HG03354 (cell line): ENCODE results near the gene PTCD2.

ENCODE experiments used
- ATAC-seq: cut with Tn5 transposase; IDR thresholded peaks from one replicate; pipeline ENCODE4 v1.9.1; 2021; ENCODE audit warnings: mild to moderate bottlenecking; ENCODE audit not compliant: unreplicated experiment, poor library complexity, severe bottlenecking

PTCD2 gene

GRCh38 chr5:72330712-72331111 lies 10.5 kb downstream of the PTCD2 start:
- ATAC-seq = no peak

GRCh38 chr5:72337159-72337558 lies 17.0 kb downstream of the PTCD2 start:
- no peak for ATAC-seq

GRCh38 chr5:72338689-72339209 lies 18.6 kb downstream of the PTCD2 start:
- no peak for ATAC-seq

GRCh38 chr5:72346398-72346797 lies 26.2 kb downstream of the PTCD2 start:
- no peak for ATAC-seq

GRCh38 chr5:72347801-72348308 lies 27.7 kb downstream of the PTCD2 start:
- no peak for ATAC-seq

- no peak for ATAC-seq
Observed at GRCh38 chr5:72351376-72351775, 31.2 kb downstream of the PTCD2 start.

- ATAC-seq = no peak
Observed at GRCh38 chr5:72352616-72353015, 32.4 kb downstream of the PTCD2 start.

GRCh38 chr5:72353046-72353445 lies 32.9 kb downstream of the PTCD2 start:
- no peak for ATAC-seq

GRCh38 chr5:72355706-72356299 lies 35.6 kb downstream of the PTCD2 start:
- ATAC-seq = no peak

GRCh38 chr5:72356361-72356760 lies 36.2 kb downstream of the PTCD2 start:
- no peak for ATAC-seq

GRCh38 chr5:72358925-72359324 lies 38.8 kb downstream of the PTCD2 start:
- ATAC-seq = no peak

- no peak for ATAC-seq
Observed at GRCh38 chr5:72359886-72360285, 39.7 kb downstream of the PTCD2 start.

GRCh38 chr5:72363166-72363802 lies 43.1 kb downstream of the PTCD2 start:
- ATAC-seq = no peak

- no peak for ATAC-seq
Observed at GRCh38 chr5:72364171-72364570, 44.0 kb downstream of the PTCD2 start.

GRCh38 chr5:72364951-72365350 lies 44.8 kb downstream of the PTCD2 start:
- no peak for ATAC-seq

GRCh38 chr5:72366324-72366976 lies 46.3 kb downstream of the PTCD2 start:
- ATAC-seq = peak; percentile 87

GRCh38 chr5:72368271-72368670 lies 48.1 kb downstream of the PTCD2 start:
- no peak for ATAC-seq

GRCh38 chr5:72369301-72369700 lies 49.1 kb downstream of the PTCD2 start:
- no peak for ATAC-seq

GRCh38 chr5:72369711-72370110 lies 49.5 kb downstream of the PTCD2 start:
- no peak for ATAC-seq

GRCh38 chr5:72372331-72372730 lies 52.2 kb downstream of the PTCD2 start:
- ATAC-seq = no peak

- no peak for ATAC-seq
Observed at GRCh38 chr5:72372923-72373322, 52.8 kb downstream of the PTCD2 start.
